ENCODE measurements around the gene FKBP5. TPM values are rescaled to one million over a fixed set of nuclear protein-coding genes. Genes with fewer than 3 reads are reported as not detected.

FKBP5 gene
- total and polyA plus RNA-seq, 10 of the 15 experiments (the other 5 are each of a cell fraction or from before 2014, with no cell fraction given): 29.0 to 123 (median 62.3) TPM

DNA sequence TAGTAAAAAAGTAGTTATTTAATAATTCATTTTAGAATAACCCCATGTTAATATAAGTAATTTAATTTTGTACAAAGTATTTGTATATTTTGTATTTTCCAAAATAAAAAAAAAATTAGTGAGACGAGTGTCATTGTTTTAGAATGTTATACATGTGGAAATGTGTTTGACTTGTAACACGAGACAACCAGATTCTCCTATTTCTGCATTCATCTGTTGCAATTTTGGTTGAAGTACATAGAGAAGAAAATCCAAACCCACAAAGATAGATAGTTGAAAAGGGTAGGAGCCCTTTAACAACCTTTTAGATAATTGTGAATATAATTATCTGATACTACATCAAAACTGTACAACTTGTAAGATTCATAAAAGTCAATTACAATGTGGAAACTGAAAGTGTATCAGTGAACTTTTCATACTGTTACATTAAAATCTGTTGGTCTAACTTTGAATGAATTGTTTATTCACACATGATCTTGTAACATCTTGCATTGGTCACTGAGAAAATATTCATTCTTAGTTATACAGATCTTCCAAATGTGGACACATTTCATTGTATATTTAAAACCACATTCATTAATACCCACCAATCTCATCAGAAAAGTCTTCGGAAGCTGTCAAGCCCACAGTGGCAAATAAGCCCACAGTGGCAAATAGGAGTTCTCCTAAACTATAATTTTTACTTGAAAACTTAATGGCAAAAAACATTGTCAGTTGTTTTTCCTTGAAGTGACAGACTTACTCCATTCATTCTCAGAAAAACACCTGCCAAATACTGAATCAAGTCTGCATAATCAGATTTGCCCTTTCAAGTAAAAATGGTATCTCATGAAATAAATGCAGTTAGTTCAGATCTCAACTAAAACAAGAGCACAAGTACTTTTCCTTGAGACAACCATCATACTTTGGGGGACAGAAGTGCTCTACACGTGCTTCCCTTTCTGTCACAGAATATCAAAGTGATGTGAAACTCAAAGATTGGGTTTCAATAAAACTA lies 52.8 kb downstream of the FKBP5 start (continued):
- TF ChIP-seq, protein P1, sequence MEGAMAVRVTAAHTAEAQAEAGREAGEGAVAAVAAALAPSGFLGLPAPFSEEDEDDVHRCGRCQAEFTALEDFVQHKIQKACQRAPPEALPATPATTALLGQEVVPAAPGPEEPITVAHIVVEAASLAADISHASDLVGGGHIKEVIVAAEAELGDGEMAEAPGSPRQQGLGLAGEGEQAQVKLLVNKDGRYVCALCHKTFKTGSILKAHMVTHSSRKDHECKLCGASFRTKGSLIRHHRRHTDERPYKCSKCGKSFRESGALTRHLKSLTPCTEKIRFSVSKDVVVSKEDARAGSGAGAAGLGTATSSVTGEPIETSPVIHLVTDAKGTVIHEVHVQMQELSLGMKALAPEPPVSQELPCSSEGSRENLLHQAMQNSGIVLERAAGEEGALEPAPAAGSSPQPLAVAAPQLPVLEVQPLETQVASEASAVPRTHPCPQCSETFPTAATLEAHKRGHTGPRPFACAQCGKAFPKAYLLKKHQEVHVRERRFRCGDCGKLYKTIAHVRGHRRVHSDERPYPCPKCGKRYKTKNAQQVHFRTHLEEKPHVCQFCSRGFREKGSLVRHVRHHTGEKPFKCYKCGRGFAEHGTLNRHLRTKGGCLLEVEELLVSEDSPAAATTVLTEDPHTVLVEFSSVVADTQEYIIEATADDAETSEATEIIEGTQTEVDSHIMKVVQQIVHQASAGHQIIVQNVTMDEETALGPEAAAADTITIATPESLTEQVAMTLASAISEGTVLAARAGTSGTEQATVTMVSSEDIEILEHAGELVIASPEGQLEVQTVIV (IDR thresholded peaks at IDR 0.05; ENCODE audit: borderline replicate concordance, partially characterized antibody): no peak
- TF ChIP-seq NR2C2 (IDR thresholded peaks at IDR 0.05; ENCODE audit: borderline replicate concordance, control insufficient read depth, insufficient read length, low read depth) (no peak), JUND (IDR thresholded peaks at IDR 0.05; ENCODE audit: low read depth, low read length) (no peak), ZZZ3 (IDR thresholded peaks at IDR 0.05; ENCODE audit: control insufficient read depth, insufficient read length, low read depth) (no peak)

DNA sequence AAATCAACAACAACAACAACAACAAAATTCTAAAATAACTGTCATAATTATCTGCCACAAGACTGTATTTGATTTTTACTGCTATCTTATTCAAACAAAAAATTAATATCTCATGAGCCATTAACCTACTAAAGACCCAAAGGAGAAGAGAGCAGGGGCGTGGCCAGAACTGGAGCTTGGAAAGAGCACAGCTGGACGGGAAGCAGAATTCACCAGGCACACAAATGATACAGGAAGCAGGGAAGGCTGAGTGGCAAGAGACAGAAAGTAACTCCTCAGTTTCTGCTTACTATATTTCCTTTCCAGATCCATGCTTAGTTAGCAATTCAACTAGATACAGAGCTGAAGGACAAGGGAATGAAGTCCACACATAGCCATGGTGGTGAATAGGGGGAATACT lies 54.4 kb downstream of the FKBP5 start:
- Histone ChIP-seq H3K4me1 (ENCODE audit: control insufficient read depth, insufficient read depth, low read length) (no peaks in the 10 kb centered on the region), H3K9me3 (replicated peaks; ENCODE audit: control insufficient read depth, insufficient read depth, low read length) (no peaks in the 10 kb centered on the region), H3K9ac (ENCODE audit: control insufficient read depth, insufficient read depth, low read length) (no peak overlapping the region), H3K4me3 (no peak overlapping the region), H3K36me3 (ENCODE audit: control insufficient read depth in 2 of 2, insufficient read depth in 2 of 2, low read length in 1 of 2) (peaks cover 2 to 5% of the 10 kb centered on the region in 2 experiments), H4K20me1 (ENCODE audit: control insufficient read depth, insufficient read depth) (no peaks in the 10 kb centered on the region), H3K4me2 (ENCODE audit: control insufficient read depth, insufficient read depth) (no peak overlapping the region), H3K27me3 (replicated peaks in 1 of 2; ENCODE audit: control insufficient read depth in 2 of 2, insufficient read depth in 2 of 2, low read length in 1 of 2) (no peaks in the 10 kb centered on the region), H2AFZ (ENCODE audit: control insufficient read depth, low read depth, low read length) (no peak overlapping the region), H3K27ac (ENCODE audit: control insufficient read depth, insufficient read depth) (no peak overlapping the region), H3K79me2 (ENCODE audit: control insufficient read depth, insufficient read depth, low read length) (no peaks in the 10 kb centered on the region)
- ChIA-PET SMC1A (ENCODE audit: uncharacterized antibody, unreplicated experiment) (interaction anchor here (0.7 to 1.2 kb wide), 3 partner anchors 14 to 98 kb away, joined by 3 to 4 read pairs (median 3); no protein-coding TSS in a partner anchor), RAD21 (ENCODE audit: unreplicated experiment) (no interaction called here), CTCF (no interaction called here), POLR2A (no interaction called here)
- DNase-seq (ENCODE audit: low read depth, low spot score): no peak
- no peak for TF ChIP-seq EGR1 (IDR thresholded peaks at IDR 0.05; ENCODE audit: borderline replicate concordance in 1 of 2, low read depth in 2 of 2, low read length in 2 of 2)
- no peak for TF ChIP-seq MTA2 (IDR thresholded peaks at IDR 0.05; ENCODE audit: low read depth)
- TF ChIP-seq YY1 (IDR thresholded peaks at IDR 0.05; ENCODE audit: low read depth, low read length): no peak
- TF ChIP-seq TBL1XR1 (IDR thresholded peaks at IDR 0.05; ENCODE audit: low read depth, low read length): no peak
- no peak for TF ChIP-seq RB1 (IDR thresholded peaks at IDR 0.05; ENCODE audit: borderline replicate concordance)
- TF ChIP-seq, protein P2, sequence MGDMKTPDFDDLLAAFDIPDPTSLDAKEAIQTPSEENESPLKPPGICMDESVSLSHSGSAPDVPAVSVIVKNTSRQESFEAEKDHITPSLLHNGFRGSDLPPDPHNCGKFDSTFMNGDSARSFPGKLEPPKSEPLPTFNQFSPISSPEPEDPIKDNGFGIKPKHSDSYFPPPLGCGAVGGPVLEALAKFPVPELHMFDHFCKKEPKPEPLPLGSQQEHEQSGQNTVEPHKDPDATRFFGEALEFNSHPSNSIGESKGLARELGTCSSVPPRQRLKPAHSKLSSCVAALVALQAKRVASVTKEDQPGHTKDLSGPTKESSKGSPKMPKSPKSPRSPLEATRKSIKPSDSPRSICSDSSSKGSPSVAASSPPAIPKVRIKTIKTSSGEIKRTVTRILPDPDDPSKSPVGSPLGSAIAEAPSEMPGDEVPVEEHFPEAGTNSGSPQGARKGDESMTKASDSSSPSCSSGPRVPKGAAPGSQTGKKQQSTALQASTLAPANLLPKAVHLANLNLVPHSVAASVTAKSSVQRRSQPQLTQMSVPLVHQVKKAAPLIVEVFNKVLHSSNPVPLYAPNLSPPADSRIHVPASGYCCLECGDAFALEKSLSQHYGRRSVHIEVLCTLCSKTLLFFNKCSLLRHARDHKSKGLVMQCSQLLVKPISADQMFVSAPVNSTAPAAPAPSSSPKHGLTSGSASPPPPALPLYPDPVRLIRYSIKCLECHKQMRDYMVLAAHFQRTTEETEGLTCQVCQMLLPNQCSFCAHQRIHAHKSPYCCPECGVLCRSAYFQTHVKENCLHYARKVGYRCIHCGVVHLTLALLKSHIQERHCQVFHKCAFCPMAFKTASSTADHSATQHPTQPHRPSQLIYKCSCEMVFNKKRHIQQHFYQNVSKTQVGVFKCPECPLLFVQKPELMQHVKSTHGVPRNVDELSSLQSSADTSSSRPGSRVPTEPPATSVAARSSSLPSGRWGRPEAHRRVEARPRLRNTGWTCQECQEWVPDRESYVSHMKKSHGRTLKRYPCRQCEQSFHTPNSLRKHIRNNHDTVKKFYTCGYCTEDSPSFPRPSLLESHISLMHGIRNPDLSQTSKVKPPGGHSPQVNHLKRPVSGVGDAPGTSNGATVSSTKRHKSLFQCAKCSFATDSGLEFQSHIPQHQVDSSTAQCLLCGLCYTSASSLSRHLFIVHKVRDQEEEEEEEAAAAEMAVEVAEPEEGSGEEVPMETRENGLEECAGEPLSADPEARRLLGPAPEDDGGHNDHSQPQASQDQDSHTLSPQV (IDR thresholded peaks at IDR 0.05): no peak
- no peak for TF ChIP-seq MXI1 (IDR thresholded peaks at IDR 0.05; ENCODE audit: low read depth, low read length)
- no peak for TF ChIP-seq PAX8 (IDR thresholded peaks at IDR 0.05)
- TF ChIP-seq SMARCA5 (IDR thresholded peaks at IDR 0.05): no peak
- no peak for FAIRE-seq
- in situ Hi-C loops (cut with MboI) (no loop called here), intact Hi-C loops (cut with micrococcal nuclease; ENCODE audit: unreplicated experiment) (no loop called here)
- ATAC-seq: no peak
- BruUV-seq (replicated peaks): no TSS peak
- 97% methylated on average over 2 of the region's 2 CpGs for WGBS (ENCODE audit: insufficient coverage, insufficient replicate concordance, low lambda C conversion rate, missing lambda C conversion rate)

All from GM12878 (cell line).